Cardiac septum (tissue), 1 donor: ENCODE measurements around the gene JARID2. TPM values are rescaled to one million over a fixed set of nuclear protein-coding genes. Genes with fewer than 3 reads are reported as not detected.

Experiments
- DNase-seq: peaks from one replicate; pipeline ENCODE4 v3.0.0-alpha.2; 2020; ENCODE audit warnings: low spot score
- intact Hi-C: fragments of 100-400 bp; cut with DNase I; formaldehyde crosslinking; loops from one replicate; pipeline ENCODE4 v1.14.0; 2022
- total RNA-seq: library from RNA; stranded (reverse); fragmentation: NEBNext Ultra II Directional; extraction: Animal tissue kit (Norgen Biotek cat#: 25700); gene quantifications from one replicate; pipeline ENCODE4 v1.2.1, GENCODE V29; 2021
- donor health status: DM: no; HTN: no; CAD: no.

JARID2 gene
- total RNA-seq, 1 donor from 2014 or later: 4.5 TPM

- intact Hi-C loops: loop anchor here (10.0 kb wide), 1 partner anchor 692 kb away; no protein-coding TSS in a partner anchor
- no peak for DNase-seq
Observed at GRCh38 chr6:15513131-15513771, 267.4 kb downstream of the JARID2 start.

- DNase-seq: no peak
- intact Hi-C loops: loop anchor here (10.0 kb wide), 1 partner anchor 691 kb away; no protein-coding TSS in a partner anchor
Observed at GRCh38 chr6:15513801-15514711, 268.2 kb downstream of the JARID2 start.

GRCh38 chr6:15515226-15515625 is 269.4 kb downstream of the JARID2 start:
- intact Hi-C loops: loop anchor here (5.0 to 10.0 kb wide), 2 partner anchors 107 to 690 kb away; no protein-coding TSS in a partner anchor

GRCh38 chr6:15515660-15516375 is 269.9 kb downstream of the JARID2 start:
- intact Hi-C loops: loop anchor here (5.0 to 10.0 kb wide), 2 partner anchors 106 to 689 kb away; no protein-coding TSS in a partner anchor
- no peak for DNase-seq

More at GRCh38 chr6:15515226-15515625, 269.4 kb downstream of the JARID2 start:
- DNase-seq: no peak

GRCh38 chr6:15516378-15516777 is 270.5 kb downstream of the JARID2 start:
- intact Hi-C loops: loop anchor here (5.0 to 10.0 kb wide), 2 partner anchors 106 to 688 kb away; no protein-coding TSS in a partner anchor
- DNase-seq: no peak

GRCh38 chr6:15516923-15517560 is 271.2 kb downstream of the JARID2 start:
- DNase-seq: no peak
- intact Hi-C loops: loop anchor here (5.0 to 10.0 kb wide), 2 partner anchors 105 to 688 kb away; no protein-coding TSS in a partner anchor

GRCh38 chr6:15517600-15517999 is 271.7 kb downstream of the JARID2 start:
- no peak for DNase-seq
- intact Hi-C loops: loop anchor here (5.0 to 10.0 kb wide), 2 partner anchors 105 to 687 kb away; no protein-coding TSS in a partner anchor

GRCh38 chr6:15518057-15518456 is 272.2 kb downstream of the JARID2 start:
- no peak for DNase-seq
- intact Hi-C loops: loop anchor here (5.0 to 10.0 kb wide), 2 partner anchors 104 to 687 kb away; no protein-coding TSS in a partner anchor

- no peak for DNase-seq
- intact Hi-C loops: loop anchor here (5.0 to 10.0 kb wide), 2 partner anchors 103 to 686 kb away; no protein-coding TSS in a partner anchor
Observed at GRCh38 chr6:15518878-15519277, 273.0 kb downstream of the JARID2 start.

- DNase-seq: no peak
- intact Hi-C loops: loop anchor here (5.0 to 10.0 kb wide), 2 partner anchors 103 to 685 kb away; no protein-coding TSS in a partner anchor
Observed at GRCh38 chr6:15519681-15520080, 273.8 kb downstream of the JARID2 start.

GRCh38 chr6:15520626-15521203 is 274.8 kb downstream of the JARID2 start:
- no peak for DNase-seq
- intact Hi-C loops: no loop called here

GRCh38 chr6:15521582-15521981 is 275.7 kb downstream of the JARID2 start:
- intact Hi-C loops: no loop called here
- no peak for DNase-seq

GRCh38 chr6:15522026-15522425 is 276.2 kb downstream of the JARID2 start:
- intact Hi-C loops: no loop called here
- no peak for DNase-seq

GRCh38 chr6:15522427-15522826 is 276.6 kb downstream of the JARID2 start:
- DNase-seq: no peak
- intact Hi-C loops: no loop called here

- intact Hi-C loops: no loop called here
- no peak for DNase-seq
Observed at GRCh38 chr6:15522856-15523529, 277.1 kb downstream of the JARID2 start.

GRCh38 chr6:15523679-15524630 is 278.1 kb downstream of the JARID2 start:
- intact Hi-C loops: no loop called here
- DNase-seq: no peak

GRCh38 chr6:15524861-15525401 is 279.1 kb downstream of the JARID2 start:
- intact Hi-C loops: no loop called here
- DNase-seq: no peak
